NCI-H128 (cell line): ENCODE results near the gene ZNF605.
"Not testable (repeated sequence)": the region's sequence is repeated elsewhere in the genome, so short reads cannot be mapped to it uniquely, and the experiment has no call there.

Experiments used
- DNase-seq: peaks from one replicate; lab custom pipeline; 2025; ENCODE audit not compliant: unreplicated experiment; lab: John Stamatoyannopoulos, UW

Gene ZNF605

GRCh38 chr12:132908145-132909029 is 47.7 kb downstream of the ZNF605 start:
- DNase-seq, result peak; percentile 99

GRCh38 chr12:132907789-132908144 is 48.3 kb downstream of the ZNF605 start:
- DNase-seq, result not testable (repeated sequence)

GRCh38 chr12:132907216-132907615 is 48.9 kb downstream of the ZNF605 start:
- no peak for DNase-seq

- no peak for DNase-seq
These were observed 51.3 kb downstream of the ZNF605 start for GRCh38 chr12:132904718-132905328.

GRCh38 chr12:132899033-132899432 is 57.1 kb downstream of the ZNF605 start:
- DNase-seq, result no peak

- DNase-seq, result no peak
These were observed 67.3 kb downstream of the ZNF605 start for GRCh38 chr12:132888852-132889251.

- DNase-seq, result peak; percentile 94
These were observed 68.4 kb downstream of the ZNF605 start, which contains the start of gene CHFR for GRCh38 chr12:132887513-132888351. Gene CHFR, minus strand, starts transcription at chr12:132887605. Its CDS starts 277 bp downstream, at chr12:132887328.

- no peak for DNase-seq
These were observed 69.3 kb downstream of the ZNF605 start for GRCh38 chr12:132886529-132887477.

GRCh38 chr12:132881818-132882217 is 74.3 kb downstream of the ZNF605 start:
- DNase-seq, result no peak

- DNase-seq, result not testable (repeated sequence)
These were observed 81.5 kb downstream of the ZNF605 start for GRCh38 chr12:132874620-132875019.

GRCh38 chr12:132874175-132874574 is 81.9 kb downstream of the ZNF605 start:
- DNase-seq, result no peak

GRCh38 chr12:132873724-132874123 is 82.4 kb downstream of the ZNF605 start:
- no peak for DNase-seq

- DNase-seq, result no peak
These were observed 83.1 kb downstream of the ZNF605 start for GRCh38 chr12:132872975-132873421.

GRCh38 chr12:132872073-132872855 is 83.8 kb downstream of the ZNF605 start:
- DNase-seq, result no peak

- no peak for DNase-seq
These were observed 86.6 kb downstream of the ZNF605 start for GRCh38 chr12:132869551-132869950.
